ENCODE data around the gene GOSR2.
"Not testable (repeated sequence)": the region's sequence is repeated elsewhere in the genome, so short reads cannot be mapped to it uniquely, and the experiment has no call there.

Gene GOSR2

DNA sequence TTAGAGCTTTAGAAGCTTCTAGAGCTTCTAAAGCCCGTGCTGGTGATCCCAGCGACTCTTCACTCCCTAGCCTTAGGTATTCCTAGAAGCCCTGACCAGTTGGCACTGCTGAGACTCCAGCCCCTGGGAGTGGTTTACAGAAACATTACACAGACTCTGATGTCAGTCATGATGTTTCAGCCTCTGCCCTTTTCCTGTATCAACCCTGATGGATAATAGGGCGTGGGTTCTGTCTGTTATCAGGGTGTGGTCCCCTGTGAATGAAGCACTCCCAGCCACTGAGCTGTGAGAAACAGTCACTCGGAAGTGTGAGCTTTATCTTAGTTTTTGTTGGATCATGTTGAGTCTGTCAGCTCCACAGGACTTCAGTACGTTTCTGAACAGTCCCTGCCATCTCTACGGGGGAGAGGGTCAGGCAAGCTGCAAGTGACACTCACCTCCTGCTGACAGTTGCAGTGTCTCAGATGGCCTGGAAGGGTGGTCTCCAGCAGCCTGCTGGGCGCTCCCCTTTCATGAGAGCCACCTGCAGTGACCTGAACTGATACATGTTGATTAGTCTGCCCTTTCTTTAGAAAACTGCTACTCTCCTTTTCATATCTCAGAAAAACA lies 12.8 kb downstream of the GOSR2 start:
- DNase-seq = no peak

DNA sequence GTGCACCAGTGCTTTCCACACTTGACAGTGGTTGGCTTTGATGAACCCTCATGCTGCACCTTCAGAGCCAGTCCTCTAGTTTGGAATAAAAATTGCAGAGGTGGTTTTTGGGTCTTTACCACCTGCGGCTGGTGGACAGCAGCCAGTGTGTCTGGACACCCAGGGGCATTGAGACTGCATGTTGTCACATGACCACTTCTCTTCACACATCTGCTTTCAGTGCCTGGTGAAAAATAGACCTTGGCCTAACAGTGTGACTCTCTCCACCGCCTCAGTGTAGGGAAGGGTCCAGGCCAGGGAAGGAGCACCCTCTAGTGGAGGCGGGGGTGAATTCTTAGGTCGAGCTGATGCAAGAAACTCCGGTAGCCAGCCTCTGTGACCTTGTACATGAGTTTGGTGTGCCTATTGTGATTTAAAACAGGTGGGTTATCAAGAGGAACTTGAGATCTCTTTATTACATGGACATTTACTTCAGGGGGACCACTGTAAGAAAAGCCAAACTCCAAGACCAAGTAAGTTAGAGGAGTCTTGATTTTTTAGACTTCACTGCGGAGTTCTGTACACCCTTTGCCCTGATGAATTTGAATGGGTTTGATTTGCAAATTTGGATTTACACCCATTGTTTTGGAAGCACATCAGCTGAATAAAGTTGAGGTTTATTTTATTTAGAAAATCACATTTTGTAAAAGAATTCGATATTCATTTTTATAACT lies 17.9 kb downstream of the GOSR2 start:
- peak; percentile 52 for DNase-seq

DNA sequence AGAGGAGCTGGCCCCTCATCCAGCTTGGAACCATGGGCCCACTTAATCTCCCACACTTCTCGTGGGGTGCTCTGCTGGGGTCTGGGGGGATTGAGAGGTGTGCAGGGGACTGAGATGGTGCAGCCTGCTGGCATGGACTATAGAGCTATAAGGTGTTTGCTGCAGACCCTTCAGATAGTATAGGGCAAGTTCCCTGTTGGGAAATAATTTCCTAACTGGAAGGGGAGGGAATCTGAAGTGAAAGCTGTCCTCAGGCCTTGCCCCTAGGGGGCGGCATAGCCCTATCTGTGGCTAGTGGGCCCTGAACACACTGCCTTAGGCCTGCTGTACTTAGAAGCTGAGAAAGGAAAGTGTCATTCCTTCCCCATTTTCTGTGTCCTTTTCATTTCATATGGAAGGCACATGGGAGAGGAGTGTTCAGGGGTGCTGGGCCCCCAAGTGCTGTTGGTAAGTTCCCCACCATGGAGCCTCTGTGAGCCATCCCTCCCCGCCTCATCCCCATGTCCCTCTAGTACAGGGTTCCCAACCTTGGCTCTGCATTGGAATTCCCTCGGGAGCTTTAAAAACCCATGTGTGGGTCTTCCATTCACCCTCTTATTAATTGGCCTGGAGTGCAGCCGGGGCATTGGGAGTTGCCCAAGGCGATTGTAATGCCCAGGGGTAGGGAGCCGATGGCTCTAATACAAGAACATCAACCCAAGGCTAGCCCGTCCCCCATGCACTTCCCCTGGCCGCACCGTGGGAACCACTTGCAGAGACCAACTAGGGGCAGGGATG lies 19.7 kb downstream of the GOSR2 start:
- peak; percentile 42 for DNase-seq

DNA sequence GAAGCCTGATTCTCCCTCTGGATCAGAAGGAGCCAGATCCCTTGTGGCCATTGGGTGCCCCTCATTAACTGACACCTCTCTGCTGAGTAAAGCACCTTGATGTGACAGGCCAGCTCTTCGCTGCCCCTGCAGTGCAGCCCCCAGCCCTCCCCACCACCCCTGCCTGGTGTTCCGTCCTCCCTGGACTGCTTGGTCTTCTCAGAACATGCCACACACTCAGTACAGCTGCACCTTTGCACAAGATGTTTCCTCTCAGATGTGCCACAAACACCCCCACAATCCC lies 20.2 kb downstream of the GOSR2 start:
- DNase-seq = no peak

DNA sequence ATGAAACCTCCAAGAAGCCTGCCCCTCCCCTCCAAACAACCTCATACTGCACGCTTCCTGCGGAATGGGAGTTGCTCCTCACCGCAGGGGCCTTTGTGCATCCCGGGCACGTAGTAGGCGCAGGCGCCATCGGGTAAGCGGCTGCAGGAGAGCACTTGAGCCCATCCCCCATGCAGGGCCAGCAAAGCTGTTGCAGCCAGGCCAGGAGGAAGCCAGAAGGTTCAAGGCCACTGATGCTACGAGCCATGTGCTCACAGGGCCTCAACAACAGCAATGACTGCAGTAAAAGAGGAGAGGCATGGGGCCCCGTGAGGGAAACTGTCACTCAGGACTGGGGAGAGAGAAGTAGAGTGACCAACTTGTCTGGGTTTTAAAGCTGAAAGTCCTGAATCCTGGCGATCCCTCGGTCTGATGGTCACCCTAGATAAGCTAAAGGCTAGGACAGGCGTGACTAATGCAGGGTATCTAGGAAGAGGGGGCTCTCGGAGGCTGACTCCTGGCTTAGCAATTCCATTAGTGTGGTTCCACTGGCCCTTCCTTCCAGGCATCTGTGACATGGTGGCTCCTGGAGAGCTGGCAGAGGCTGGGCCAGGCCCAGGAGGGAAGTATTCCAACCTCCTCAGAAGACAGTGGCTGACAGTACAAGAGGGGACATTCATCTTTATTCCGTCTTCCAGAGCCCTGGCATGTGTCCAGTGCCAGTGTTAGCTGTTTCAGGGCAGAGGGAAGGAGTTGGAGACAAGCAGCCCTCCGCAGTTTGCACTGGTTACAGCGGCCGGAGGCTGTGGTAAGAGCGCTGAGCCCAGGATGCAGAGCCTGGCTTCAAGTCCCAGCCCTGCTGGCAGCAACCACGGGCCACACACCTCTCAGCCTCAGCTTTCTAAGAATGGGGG lies 20.8 kb downstream of the GOSR2 start:
- no peak for DNase-seq

DNA sequence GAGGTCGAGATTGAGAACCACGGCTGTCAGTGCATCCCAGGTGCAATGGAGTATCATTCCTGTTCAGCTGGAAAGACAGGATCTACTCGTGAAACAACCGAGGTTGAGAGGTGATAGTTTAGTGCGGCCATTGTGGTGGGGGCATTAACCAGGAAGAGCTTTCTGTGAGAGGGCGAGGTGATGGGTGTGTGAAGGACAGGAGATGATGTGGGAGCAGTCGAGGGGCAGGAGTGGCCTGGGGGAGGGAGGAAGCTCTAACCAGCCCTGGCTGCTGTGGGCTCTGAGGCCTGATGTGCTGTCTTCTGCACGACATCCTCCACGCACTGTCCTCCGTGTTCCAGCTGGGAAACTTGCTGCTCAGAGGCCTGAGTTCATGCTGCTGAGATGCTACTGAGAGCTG lies 22.0 kb downstream of the GOSR2 start:
- no peak for DNase-seq

DNA sequence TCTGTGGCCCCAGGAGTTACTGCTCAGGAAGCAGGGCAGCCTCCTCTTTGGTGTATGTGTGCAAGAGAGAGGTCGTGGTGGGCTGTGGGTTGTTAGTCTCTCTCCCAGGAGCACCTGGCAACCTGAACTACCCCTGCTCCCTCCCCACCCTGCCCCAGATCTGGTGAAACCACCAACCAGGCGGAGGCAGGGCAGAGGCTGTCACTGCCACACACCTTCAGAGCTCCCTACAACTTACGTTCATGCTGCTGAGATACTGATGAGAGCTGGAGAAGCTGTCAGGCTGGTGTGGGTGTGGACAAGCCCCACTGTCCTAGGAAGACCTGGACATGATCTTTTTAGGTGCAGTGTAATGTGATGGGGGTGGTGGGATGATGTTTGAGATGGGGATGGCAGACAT lies 24.3 kb downstream of the GOSR2 start:
- no peak for DNase-seq

DNA sequence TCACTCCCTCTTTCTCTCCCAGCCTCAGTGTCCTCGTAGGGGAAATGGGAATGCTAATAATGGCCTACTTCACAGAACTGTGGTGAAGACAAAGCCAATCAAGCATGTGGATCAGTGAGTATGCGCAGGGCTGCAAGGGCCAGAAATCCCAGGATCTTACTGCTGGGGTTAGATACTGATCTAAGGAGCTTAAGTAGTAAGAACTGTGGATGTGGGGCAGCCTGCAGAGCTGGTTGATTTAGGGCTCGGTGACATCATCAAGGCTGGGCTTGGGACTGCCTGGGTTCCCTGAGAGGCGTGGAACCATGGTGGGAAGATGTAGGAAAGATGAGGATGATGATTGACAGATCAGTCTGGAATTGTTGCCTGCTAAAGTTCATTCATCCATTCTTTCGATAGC lies 25.6 kb downstream of the GOSR2 start:
- DNase-seq = no peak

DNA sequence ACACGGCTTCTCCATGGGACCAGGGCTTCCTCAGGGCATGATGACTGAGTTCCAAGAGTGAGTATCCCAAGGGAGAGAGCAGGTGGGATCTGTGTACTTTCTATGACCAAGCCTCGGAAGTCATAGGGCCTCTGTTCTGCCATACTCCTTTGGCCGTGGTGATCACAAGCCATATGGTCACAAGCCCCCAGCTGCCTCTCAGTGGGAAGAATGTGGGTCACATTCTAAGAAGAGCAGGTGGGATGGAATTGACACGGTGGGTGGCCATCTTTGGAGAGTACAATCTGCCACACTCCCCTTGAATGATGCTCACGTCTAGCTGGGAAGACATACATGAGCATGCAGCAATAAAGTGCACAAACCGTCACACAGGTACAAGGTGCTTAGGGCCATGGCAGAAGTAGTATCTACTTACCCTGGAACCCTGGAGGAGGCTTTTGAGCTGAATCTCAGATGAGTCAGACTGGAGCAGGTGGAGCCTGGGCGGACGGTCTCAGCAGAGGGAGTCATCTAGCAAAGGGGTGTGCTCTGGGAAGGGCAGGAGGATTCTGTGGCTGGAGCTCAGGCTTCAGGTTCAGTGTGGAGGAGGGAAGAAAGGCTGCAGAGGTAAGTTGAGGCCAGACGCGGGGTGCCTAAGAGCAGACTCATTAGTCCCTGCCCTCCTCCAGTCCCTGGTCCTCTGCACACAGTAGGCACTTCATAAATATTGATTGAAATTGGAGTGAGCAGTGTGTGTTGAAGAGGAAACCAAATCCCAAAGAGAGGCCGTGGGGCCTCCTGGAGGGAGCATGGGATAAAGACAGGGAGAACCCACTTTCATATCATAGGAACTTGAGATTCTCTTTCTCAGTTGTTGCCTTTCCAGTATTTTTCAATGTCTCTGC lies 26.6 kb downstream of the GOSR2 start:
- DNase-seq = no peak

DNA sequence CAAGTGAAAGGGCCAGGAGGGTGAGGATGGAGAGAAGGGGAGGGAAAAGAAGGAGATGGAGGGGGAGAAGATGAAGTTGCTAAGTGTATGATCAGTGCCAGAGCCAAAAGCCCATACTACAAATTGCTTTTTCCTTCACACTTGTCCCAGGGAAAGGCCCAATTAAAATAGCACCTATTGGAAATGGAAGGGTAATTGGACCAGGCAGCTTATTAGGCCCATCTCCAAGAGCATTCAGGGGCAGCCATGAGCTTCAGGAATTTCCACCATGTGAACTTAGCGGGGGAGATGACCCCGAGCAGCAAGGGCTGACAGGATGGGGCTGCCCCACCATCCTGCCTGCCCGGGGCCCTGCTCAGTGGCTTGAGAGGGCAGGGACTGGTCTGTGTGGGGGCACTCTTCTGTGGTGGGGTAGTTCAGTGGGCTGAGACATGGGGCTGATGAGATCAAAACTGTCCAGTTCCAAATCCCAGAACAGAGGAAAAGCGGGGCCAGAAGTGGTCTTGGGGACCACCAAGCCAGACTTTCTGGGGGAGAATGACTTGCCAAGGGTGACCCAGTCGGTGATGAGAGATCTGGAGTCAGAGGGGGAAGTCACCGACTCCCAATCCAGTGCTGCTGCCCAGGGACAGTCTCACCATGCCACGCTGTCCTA lies 27.5 kb downstream of the GOSR2 start:
- no peak for DNase-seq

DNA sequence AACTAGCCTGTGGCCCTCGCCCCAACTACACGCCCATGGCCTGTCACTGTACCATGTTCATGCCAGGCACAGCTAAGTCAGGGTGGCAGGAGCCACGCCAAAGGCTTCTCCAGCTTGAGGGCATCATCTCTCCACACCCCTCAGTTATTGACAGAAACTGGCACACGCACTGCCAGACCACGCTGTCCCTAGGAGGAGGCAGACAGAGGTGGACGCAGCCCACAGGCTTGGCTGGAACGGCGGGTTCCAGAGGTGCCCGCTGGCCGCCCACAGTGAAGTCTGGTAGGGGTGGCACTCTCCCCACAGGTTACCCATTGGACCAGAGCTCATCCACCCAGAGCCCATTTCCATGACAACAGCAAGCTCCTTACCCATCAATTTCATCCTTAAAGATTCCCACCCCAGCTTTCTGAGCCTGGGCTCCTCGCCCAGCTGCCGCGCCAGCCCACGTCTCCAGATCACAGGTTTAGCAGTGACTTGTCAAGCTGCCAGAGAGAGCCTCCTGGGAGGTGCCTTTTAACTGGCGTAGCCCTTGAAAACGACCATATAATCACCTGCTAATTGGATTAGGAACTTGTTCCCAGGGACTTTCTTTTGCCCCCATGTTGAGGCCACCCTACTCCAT lies 28.1 kb downstream of the GOSR2 start:
- DNase-seq = peak; percentile 15

DNA sequence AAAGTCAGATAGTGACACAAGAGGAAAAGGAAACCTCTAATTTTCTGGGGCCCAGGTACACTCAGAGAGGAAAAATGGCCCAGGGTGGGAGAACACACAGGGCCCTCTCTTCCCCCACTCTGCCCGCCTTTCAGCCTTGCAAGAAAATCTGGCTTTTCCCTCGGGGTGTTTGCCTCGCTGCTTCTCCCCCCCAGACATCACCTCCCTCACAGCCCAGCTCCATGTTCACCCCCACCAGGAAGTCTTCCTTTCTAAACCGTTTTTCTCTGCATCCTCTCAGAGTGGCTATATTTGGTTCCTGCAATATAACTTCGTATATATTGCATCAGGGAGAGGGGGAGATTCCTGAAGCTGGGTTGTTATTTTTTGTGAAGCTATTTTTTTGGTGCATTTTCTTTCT lies 28.7 kb downstream of the GOSR2 start:
- no peak for DNase-seq

DNA sequence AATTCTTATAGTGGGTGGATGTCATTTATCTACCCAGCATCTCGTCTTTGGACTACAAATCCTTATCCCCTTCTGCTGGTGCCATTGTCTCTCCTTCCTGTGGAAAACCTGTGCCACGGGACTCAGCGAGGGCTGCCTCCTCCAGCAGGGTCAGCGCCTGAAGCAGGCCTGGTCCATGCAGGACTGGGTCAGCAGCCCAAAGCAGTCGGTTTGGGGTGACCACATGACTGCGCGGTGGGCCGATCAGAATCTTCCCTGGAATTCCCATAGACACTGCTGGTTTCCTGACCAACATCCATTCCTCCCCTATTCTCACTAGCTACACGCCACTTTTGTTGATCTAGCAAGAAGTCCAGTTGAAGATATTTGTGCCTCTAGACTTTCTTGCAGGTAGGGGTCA lies 29.2 kb downstream of the GOSR2 start:
- DNase-seq = no peak

DNA sequence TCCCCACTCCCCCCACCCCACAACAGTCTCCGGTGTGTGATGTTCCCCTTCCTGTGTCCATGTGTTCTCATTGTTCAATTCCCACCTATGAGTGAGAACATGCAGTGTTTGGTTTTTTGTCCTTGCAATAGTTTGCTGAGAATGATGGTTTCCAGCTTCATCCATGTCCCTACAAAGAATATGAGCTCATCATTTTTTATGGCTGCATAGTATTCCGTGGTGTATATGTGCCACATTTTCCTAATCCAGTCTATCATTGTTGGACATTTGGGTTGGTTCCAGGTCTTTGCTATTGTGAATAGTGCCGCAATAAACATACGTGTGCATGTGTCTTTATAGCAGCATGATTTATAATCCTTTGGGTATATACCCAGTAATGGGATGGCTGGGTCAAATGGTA lies 30.2 kb downstream of the GOSR2 start:
- not testable (repeated sequence) for DNase-seq

DNA sequence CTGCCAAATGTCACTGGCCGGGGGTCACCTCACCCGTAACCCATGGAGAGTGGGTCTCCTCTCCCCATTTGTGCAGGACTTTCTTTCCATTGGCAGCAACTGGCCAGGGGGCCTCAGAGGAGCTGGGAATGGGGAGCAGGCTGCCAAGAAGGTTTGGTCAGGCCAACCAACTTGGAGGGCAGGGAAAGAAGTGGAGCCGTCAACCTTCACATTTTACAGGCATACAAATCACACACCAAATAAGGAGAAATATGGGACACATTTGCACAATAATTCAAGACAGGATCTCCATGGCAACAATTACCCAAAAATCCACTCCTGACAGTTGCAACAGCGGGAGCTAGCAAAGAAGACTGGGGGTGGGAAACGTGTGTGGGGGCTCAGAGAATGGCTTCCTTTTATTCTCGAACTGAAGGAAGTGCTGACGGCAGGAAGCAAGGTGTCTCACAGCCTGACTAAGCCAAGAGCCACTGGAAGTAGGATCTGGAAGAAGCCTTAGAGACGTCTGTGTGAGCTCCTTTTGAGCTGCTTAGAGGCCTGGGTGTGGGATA lies 35.2 kb downstream of the GOSR2 start:
- DNase-seq = no peak

DNA sequence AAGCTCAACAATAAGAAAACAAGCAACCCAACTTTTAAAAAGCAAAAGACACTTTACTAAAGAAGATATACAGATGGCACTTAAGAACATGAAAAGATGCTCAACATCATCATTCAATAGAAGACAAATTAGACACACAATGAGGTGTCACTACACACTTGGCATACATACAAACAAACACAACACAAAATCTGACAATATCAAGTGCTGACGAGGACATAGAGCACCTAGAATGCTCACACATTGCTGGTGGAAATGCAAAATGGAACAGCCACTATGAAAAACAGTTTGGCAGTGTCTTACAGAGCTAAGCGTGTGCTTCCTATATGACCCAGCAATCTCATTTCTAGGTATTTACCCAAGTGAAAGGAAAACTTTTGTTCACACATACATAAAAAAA lies 37.2 kb downstream of the GOSR2 start:
- DNase-seq = no peak

DNA sequence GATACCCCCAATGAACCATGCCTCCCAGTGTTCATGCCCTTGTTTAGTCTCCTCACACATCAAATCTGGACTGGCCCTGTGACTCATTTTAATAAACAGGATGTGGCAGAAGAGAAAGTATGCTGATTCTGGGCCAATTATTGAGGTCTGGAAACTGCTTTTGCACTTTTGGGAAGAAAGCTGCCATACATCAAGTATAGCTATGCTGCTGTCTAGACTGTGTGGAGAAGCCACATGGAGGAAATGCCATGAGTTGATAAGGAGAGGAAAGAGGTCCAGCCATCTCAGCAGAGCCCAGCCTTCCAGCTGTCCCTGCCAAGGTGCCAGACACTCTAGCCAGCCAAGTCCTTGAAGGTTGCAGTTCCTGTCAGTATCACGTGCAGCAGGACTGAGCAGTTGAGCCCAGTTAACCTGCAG lies 39.4 kb downstream of the GOSR2 start:
- DNase-seq = no peak

DNA sequence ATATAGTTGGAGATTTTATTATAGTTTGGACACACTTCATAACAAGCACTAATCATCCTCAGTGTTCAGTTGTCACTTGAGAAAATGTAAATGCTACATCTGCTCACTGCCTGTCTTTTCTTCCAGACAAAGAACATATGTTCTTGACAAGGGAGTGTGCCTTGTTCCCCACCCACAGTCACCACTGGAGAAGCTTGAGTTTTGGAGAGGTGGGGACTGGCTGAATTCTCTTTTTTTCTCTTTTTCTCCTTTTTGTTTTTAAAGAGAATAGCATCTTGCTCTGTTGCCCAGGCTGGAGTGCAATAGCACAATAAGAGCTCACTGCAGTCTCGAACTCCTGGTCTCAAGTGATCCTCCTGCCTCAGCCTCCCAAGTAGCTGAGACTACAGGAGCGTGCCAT lies 40.6 kb downstream of the GOSR2 start:
- no peak for DNase-seq

DNA sequence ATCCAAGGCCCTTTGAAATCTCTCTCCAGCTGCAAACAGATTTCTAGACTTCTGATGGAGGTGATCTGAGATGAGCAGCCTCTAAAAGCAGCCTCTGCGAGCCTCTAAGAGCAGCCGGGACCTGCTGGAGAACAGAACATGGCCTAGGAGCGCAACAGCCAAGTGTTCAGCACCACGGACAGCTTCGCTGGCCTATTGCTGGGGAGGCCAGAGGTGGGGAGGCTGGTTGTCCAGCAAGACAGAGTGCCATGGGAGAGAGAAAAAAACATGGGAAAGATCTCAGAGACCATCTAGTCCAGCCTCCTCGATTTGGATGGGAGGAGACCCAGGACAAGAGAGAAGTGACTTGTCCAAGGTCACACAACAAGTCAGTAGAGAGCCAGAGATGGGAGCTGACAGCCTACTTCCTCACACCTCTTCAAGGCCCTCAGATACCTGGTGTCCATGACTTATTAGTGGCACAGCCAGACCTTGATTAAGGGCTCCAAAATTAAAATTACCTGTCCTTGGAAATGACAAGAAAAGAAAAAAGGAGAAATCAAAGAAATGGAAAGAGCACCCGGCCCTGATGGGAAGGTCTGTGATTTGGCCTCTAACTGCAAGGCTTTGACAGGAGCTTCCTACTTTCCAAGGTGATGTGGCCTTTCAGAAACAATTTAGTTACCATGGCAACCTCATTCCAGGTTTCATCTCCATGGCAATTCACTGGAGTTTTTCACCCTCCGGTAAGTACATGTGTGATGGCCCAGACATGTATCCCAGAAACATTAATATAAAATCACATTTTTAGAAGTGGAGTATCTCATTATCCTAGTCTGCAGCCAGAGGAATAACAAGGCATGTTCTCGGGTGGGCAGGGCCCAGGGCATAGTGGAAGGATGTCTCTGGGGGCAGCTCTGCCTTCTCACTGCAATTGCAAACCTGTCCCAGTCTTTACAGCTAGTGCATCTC lies 41.6 kb downstream of the GOSR2 start:
- DNase-seq = no peak
